B cell (primary cell): ENCODE data around the gene GFOD1. TPM values are rescaled to one million over a fixed set of nuclear protein-coding genes. Genes with fewer than 3 reads are reported as not detected.
A peak's percentile ranks its signal among the peaks of the same experiment; 100 is the strongest.

Experiments used
- ATAC-seq: fragments of 200-7000 bp; cut with Tn5 transposase; one replicate; pipeline ENCODE4 v1.10.0; 2021; ENCODE audit warnings: low read depth, mild to moderate bottlenecking, moderate number of reproducible peaks, moderate library complexity
- CTCF ChIA-PET: fragments of 350-600 bp; sonication (Branson Sonifier 250); formaldehyde crosslinking; loops from one replicate; lab custom pipeline; 2021; ENCODE audit warnings: antibody characterized with exemption, inconsistent platforms; lab: Charles Lee
- POLR2A ChIA-PET: fragments of 350-600 bp; sonication (Branson Sonifier 250); formaldehyde crosslinking; loops from one replicate; lab custom pipeline; 2021; ENCODE audit warnings: antibody characterized with exemption; lab: Charles Lee
- DNase-seq: peaks from one replicate; pipeline ENCODE4 v3.0.0; 2013
- H2AFZ ChIP-seq: 2 replicates; pipeline ENCODE4 v1.6.1; 2012; ENCODE audit warnings: mild to moderate bottlenecking, low read depth, low read length; ENCODE audit not compliant: insufficient read depth, poor library complexity, severe bottlenecking
- H3K27ac ChIP-seq, 2 donors: 1 replicate in 1 of 2; 2 replicates in 1 of 2; pipeline ENCODE4 v1.5.1; 2012 to 2013; ENCODE audit warnings: low read length in 2 of 2, mild to moderate bottlenecking in 2 of 2, moderate library complexity in 1 of 2
- H3K27me3 ChIP-seq, 4 experiments: fragments of 200-600 bp in 1 of 4; sonication (generic) in 1 of 4; replicated peaks in 1 of 4; 1 replicate in 2 of 4; 2 replicates in 2 of 4; pipeline versions ENCODE4 v1.6.1 to v1.7.0; 2013 to 2016; ENCODE audit warnings: low read length in 3 of 4, mild to moderate bottlenecking in 2 of 4, mixed read lengths in 1 of 4, moderate library complexity in 1 of 4; ENCODE audit not compliant: insufficient read depth in 4 of 4, control insufficient read depth in 3 of 4; ENCODE audit errors: control extremely low read depth in 1 of 4
- H3K36me3 ChIP-seq, 2 experiments: replicated peaks in 1 of 2; 1 replicate in 1 of 2; 2 replicates in 1 of 2; pipeline versions ENCODE4 v1.6.1 to v1.7.1; 2013; ENCODE audit warnings: low read length in 1 of 2; ENCODE audit not compliant: insufficient read depth in 2 of 2, control insufficient read depth in 1 of 2; ENCODE audit errors: control extremely low read depth in 1 of 2, extremely low read depth in 1 of 2
- H3K4me1 ChIP-seq, 2 donors: fragments of 200-600 bp in 1 of 2; sonication (generic) in 1 of 2; 1 replicate in 1 of 2; 2 replicates in 1 of 2; pipeline versions ENCODE4 v1.5.1 to v1.6.1; 2013 to 2017; ENCODE audit warnings: low read length in 2 of 2; ENCODE audit not compliant: control insufficient read depth in 2 of 2, insufficient read depth in 2 of 2
- H3K4me2 ChIP-seq: replicated peaks from 2 replicates; pipeline ENCODE3; 2012; ENCODE audit warnings: mild to moderate bottlenecking, low read depth, low read length; ENCODE audit not compliant: poor library complexity, severe bottlenecking
- H3K4me3 ChIP-seq, 5 experiments: fragments of 200-600 bp in 1 of 5; sonication (generic) in 1 of 5; 1 replicate in 3 of 5; 2 replicates in 2 of 5; pipeline versions ENCODE4 v1.5.1 to v1.7.0; 2011 to 2016; ENCODE audit warnings: low read length in 4 of 5, mild to moderate bottlenecking in 4 of 5, low read depth in 2 of 5, control low read depth in 1 of 5, moderate library complexity in 1 of 5; ENCODE audit not compliant: insufficient read depth in 1 of 5; ENCODE audit errors: control extremely low read depth in 1 of 5, extremely low read depth in 1 of 5
- H3K79me2 ChIP-seq: fragments of 200-600 bp; sonication (generic); one replicate; pipeline ENCODE4 v1.6.0; 2016; ENCODE audit warnings: low read length; ENCODE audit not compliant: control insufficient read depth, insufficient read depth
- H3K9ac ChIP-seq: fragments of 200-600 bp; sonication (generic); 2 replicates; pipeline ENCODE4 v1.6.1; 2017; ENCODE audit warnings: mild to moderate bottlenecking, low read length, moderate library complexity
- H3K9me3 ChIP-seq, 3 donors: one replicate each; pipeline versions ENCODE4 v1.6.1 to v1.7.1; 2013; ENCODE audit warnings: low read length in 2 of 3; ENCODE audit not compliant: control insufficient read depth in 2 of 3, insufficient read depth in 1 of 3; ENCODE audit errors: control extremely low read depth in 1 of 3
- H4K20me1 ChIP-seq: 2 replicates; pipeline ENCODE4 v1.6.0; 2012; ENCODE audit warnings: mild to moderate bottlenecking, low read length; ENCODE audit not compliant: insufficient read depth, control insufficient read depth, poor library complexity, severe bottlenecking
- H3K27ac Mint-ChIP-seq: one replicate; pipeline ENCODE4 v1.8.0; 2021; ENCODE audit warnings: mixed read lengths
- H3K27me3 Mint-ChIP-seq: one replicate; pipeline ENCODE4 v1.8.0; 2021; ENCODE audit warnings: mixed read lengths
- H3K4me1 Mint-ChIP-seq: one replicate; pipeline ENCODE4 v1.8.0; 2021; ENCODE audit warnings: mixed read lengths
- H3K4me3 Mint-ChIP-seq: one replicate; pipeline ENCODE4 v1.8.0; 2021; ENCODE audit warnings: mixed read lengths
- H3K9me3 Mint-ChIP-seq: one replicate; pipeline ENCODE4 v1.8.0; 2022; ENCODE audit warnings: mixed read lengths; ENCODE audit not compliant: insufficient read depth
- CTCF ChIP-seq: fragments of 200-600 bp; IDR thresholded peaks from one replicate; pipeline ENCODE4 v1.8.0; 2022; ENCODE audit warnings: antibody characterized with exemption, mild to moderate bottlenecking
- EZH2 ChIP-seq: IDR thresholded peaks from 2 replicates; pipeline ENCODE4 v1.6.1; 2012; ENCODE audit warnings: borderline replicate concordance, low read depth, mild to moderate bottlenecking, moderate library complexity, low read length; ENCODE audit not compliant: insufficient read depth, poor library complexity, severe bottlenecking
- WGBS: methylation state at CpG from one replicate; pipeline ENCODE4 v1.1.5; 2013; ENCODE audit warnings: missing lambda C conversion rate; ENCODE audit not compliant: insufficient coverage; 5-methylcytosine and 5-hydroxymethylcytosine counted together
- intact Hi-C: fragments of 100-400 bp; cut with micrococcal nuclease; formaldehyde crosslinking; loops from one replicate; pipeline ENCODE4 v1.10.0; 2022
- polyA plus RNA-seq: library from polyadenylated mRNA; depleted of rRNA; stranded (reverse); fragments of >200 nt; gene quantifications from 2 replicates; pipeline ENCODE4 v1.2.3, GENCODE V29; 2012
- total RNA-seq, 2 donors: library from RNA; stranded (reverse); fragments of 120-200 nt in 1 of 2; gene quantifications; 1 replicate in 1 of 2; 2 replicates in 1 of 2; pipeline versions ENCODE4 v1.2.3 to v1.2.4, GENCODE V29; 2013 to 2022

Gene GFOD1
- total and polyA plus RNA-seq, 2 donors (not counting 1 experiment from before 2014, with no cell fraction given), result 8.3 to 42.4 TPM

DNA sequence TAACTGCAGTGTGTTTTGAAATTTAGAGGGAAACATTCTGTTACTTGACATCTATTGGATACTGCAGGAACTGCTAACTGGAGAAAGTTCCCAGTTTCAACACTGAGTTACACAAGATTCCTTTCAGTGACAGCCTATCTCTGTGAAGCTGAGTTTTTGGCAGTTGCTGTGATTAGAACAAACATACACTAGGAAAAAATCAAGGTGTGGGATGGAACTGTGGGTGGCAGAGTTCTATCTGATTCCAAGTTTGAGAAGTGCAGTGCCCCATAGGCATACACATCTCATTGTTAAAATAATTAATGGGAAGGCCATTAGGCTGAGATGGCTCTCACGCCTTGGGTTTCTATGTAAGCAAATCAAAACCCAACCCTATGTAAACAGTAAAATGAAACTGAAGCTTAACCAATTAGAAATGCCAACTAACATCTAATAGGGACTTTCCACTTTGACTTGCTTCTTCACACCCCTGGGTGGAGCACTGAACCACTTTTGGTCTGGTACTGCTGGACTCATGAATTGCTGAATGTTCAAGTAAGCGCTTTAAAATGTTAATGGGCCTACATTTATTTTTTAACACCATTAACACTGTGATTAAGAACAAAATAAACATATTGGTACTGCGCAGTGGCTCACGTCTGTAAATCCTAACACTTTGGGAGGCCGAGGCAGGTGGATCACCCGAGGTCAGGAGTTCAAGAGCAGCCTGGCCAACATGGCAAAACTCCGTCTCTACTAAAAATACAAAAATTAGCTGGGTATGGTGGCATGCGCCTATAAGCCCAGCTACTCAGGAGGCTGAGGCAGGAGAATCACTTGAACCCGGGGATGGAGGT, 103.9 kb downstream of the GFOD1 start:
- H3K9me3 Mint-ChIP-seq, result no peaks in the 10 kb centered on the region
- H3K79me2 ChIP-seq, result peaks cover 25% of the 10 kb centered on the region
- peaks cover 73% of the 10 kb centered on the region for H3K4me1 Mint-ChIP-seq
- H2AFZ ChIP-seq, result peak overlapping the region; percentile 51
- H3K27me3 ChIP-seq, result no peaks in the 10 kb centered on the region
- peak overlapping the region; percentile 70 to 84 for H3K27ac ChIP-seq
- peak overlapping the region; percentile 55 for H3K4me2 ChIP-seq
- no peak overlapping the region for H3K9ac ChIP-seq
- H3K4me3 Mint-ChIP-seq, result peak overlapping the region; percentile 55
- intact Hi-C loops, result loop anchor here (1.0 to 2.0 kb wide), 8 partner anchors 13 to 232 kb away; partner anchors contain the start of genes GFOD1, NOL7 and SIRT5
- POLR2A ChIA-PET, result interaction anchor here (1.0 to 1.8 kb wide), 6 partner anchors 12 to 232 kb away, joined by 3 to 6 read pairs (median 4); partner anchors contain the start of genes NOL7 and SIRT5
- no peak for TF ChIP-seq EZH2
- peak; percentile 53 for TF ChIP-seq CTCF
- no peaks in the 10 kb centered on the region for H3K36me3 ChIP-seq
- ATAC-seq, result peak; percentile 96
- H4K20me1 ChIP-seq, result no peaks in the 10 kb centered on the region
- H3K9me3 ChIP-seq, result no peaks in the 10 kb centered on the region
- H3K4me1 ChIP-seq, result peaks cover 36 to 42% of the 10 kb centered on the region in 2 donors
- H3K4me3 ChIP-seq, result no peak overlapping the region
- WGBS, result 50% methylated on average over 2 of the region's 9 CpGs
- peak; percentile 83 for DNase-seq
- no peaks in the 10 kb centered on the region for H3K27me3 Mint-ChIP-seq
- H3K27ac Mint-ChIP-seq, result peak overlapping the region; percentile 92
- CTCF ChIA-PET, result interaction anchor here (0.6 to 7.1 kb wide), 32 partner anchors 8 to 683 kb away, joined by 3 to 56 read pairs (median 4); partner anchors contain the start of genes GFOD1, NOL7 and SIRT5
